ENCODE measurements around the gene TPSB2. TPM values are rescaled to one million over a fixed set of nuclear protein-coding genes. Genes with fewer than 3 reads are reported as not detected.

Gene TPSB2
- total and polyA plus RNA-seq, 9 of the 15 experiments (the other 6 are each of a cell fraction or from before 2014, with no cell fraction given): 0.18 TPM; not detected in 8

- 4% methylated on average over 5 of the region's 9 CpGs for WGBS (ENCODE audit: insufficient coverage, low coverage, missing lambda C conversion rate)
- Histone ChIP-seq H3K4me3 (no peak overlapping the region), H3K27me3 (ENCODE audit: control insufficient read depth in 2 of 2, insufficient read depth in 2 of 2, low read length in 2 of 2) (peaks cover 33 to 60% of the 10 kb centered on the region in 2 experiments), H3K9ac (ENCODE audit: insufficient read depth in 1 of 2, low read depth in 2 of 2, low read length in 2 of 2) (no peak overlapping the region), H3K4me2 (ENCODE audit: insufficient read depth, low read length) (no peak overlapping the region), H2AFZ (ENCODE audit: low read depth, low read length) (no peak overlapping the region), H3K27ac (ENCODE audit: extremely low read depth, low read depth, low read length) (no peak overlapping the region), H3K79me2 (ENCODE audit: control insufficient read depth, insufficient read depth, low read length) (no peaks in the 10 kb centered on the region), H3K9me3 (replicated peaks; ENCODE audit: control insufficient read depth, insufficient read depth, low read depth, low read length) (no peaks in the 10 kb centered on the region), H3K36me3 (ENCODE audit: control insufficient read depth, insufficient read depth, low read length) (no peaks in the 10 kb centered on the region), H3K9me1 (ENCODE audit: control insufficient read depth, insufficient read depth, low read length) (no peaks in the 10 kb centered on the region), H4K20me1 (replicated peaks; ENCODE audit: control insufficient read depth, insufficient read depth, low read length) (peaks cover 13% of the 10 kb centered on the region; the same call in 1 of the 2 replicates), H3K4me1 (replicated peaks in 1 of 2; ENCODE audit: control insufficient read depth in 2 of 2, insufficient read depth in 2 of 2, low read length in 2 of 2) (peaks cover 0 to 46% of the 10 kb centered on the region in 2 experiments; a peak in 2 of 5 replicates)
- FAIRE-seq: no peak
- TF ChIP-seq ZNF140 (CRISPR knock-in tag; IDR thresholded peaks at IDR 0.05): no peak
- no peak for TF ChIP-seq YBX1 (IDR thresholded peaks at IDR 0.05)
- TF ChIP-seq ZNF24 (IDR thresholded peaks at IDR 0.05): no peak
- no peak for TF ChIP-seq SMAD4 (CRISPR knock-in tag; conservative IDR thresholded peaks at IDR 0.05)
- TF ChIP-seq DMBX1 (CRISPR knock-in tag; IDR thresholded peaks at IDR 0.05; ENCODE audit: borderline replicate concordance): no peak
- TF ChIP-seq ARHGAP35 (IDR thresholded peaks at IDR 0.05; ENCODE audit: partially characterized antibody): no peak
- TF ChIP-seq STAG1 (CRISPR knock-in tag; IDR thresholded peaks at IDR 0.05; ENCODE audit: borderline replicate concordance): no peak
- TF ChIP-seq DIDO1 (tag; IDR thresholded peaks at IDR 0.05; ENCODE audit: low read depth): no peak
- no peak for TF ChIP-seq NCOA4 (IDR thresholded peaks at IDR 0.05; ENCODE audit: partially characterized antibody)
- no peak for TF ChIP-seq GTF2B (IDR thresholded peaks at IDR 0.05; ENCODE audit: extremely low read depth, insufficient read length)
- no peak for TF ChIP-seq ZBTB11 (CRISPR knock-in tag; IDR thresholded peaks at IDR 0.05)
- TF ChIP-seq PRMT5 (CRISPR knock-in tag; IDR thresholded peaks at IDR 0.05): no peak
- POLR2A ChIA-PET: no interaction called here
- in situ Hi-C loops (cut with MboI): no loop called here
- CTCF ChIA-PET (ENCODE audit: low intra/inter-chr PET ratio): no interaction called here
- no TSS peak for BruUV-seq (replicated peaks)
- no peak for DNase-seq (ENCODE audit: extremely low read depth in 1 of 4, low spot score in 3 of 4)
- ATAC-seq: no peak
- intact Hi-C loops (cut with micrococcal nuclease): no loop called here
Measured at GRCh38 chr16:1224558-1224957, 5.4 kb downstream of the TPSB2 start.

All from K562 (cell line).